Cerebellar nuclear complex (tissue), 1 donor: ENCODE measurements around the gene UCN2.

Experiments
- DNase-seq, 2 experiments: peaks; one replicate each; lab custom pipeline; 2025; lab: John Stamatoyannopoulos, UW

UCN2 gene

DNA sequence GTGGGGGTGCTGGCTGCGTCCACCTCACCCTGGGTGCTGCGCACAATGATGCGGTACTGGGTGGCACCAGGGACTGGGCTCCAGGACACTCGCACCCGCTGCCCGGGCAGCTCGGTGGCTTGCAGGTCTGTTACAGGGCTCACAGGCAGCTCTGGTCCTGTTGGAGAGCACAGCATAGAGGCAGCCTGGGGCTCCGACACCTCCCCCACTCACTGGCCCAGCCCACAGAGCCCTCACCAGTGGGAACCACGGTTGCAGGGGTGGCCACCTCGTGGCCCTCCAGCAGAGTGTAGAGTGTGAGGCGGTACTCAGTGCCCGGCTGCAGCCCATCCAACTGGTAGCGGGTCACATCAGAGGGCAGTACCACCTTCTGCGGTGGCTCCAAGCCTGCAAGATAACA is 27.9 kb upstream of the UCN2 start:
- no peak for DNase-seq

DNA sequence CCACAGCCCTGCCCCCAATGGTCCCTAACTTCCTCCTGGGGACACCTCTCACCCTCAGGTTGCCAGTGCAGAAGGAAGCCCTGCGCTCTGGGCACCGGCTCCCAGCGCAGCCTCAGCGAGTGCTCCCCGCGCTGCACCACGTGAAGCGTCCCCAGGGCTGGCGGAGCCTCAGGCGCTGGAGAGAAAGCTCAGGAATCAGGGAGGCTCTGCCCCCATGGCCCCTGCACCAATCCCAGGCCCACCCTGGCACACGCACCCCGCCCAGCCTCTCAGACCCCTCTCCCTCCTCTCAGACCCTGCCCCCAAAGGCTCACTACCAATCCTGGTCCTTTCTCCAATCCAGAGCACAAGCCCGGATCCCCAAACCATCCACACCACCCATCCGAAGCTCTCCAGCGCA is 24.6 kb upstream of the UCN2 start:
- DNase-seq: no peak

DNA sequence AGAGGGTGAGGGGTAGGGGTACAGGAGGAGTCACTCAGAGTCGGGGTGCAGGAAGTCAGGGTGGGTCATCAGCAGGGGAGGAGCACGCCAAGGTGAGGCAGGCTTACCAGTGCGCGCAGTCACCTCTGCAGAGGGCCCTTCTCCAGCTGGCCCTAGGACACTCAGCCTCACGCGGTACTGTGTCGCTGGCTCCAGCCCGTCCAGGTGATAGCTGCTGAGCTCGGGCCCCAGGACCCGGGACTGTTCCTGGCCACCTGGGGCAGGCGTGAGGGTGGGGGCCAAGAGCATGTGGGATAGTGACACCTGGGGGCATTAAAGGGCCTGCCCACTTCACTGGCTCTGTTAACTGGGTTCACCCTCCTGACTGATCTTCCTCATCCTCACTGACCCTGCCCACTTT is 24.1 kb upstream of the UCN2 start:
- no peak for DNase-seq

DNA sequence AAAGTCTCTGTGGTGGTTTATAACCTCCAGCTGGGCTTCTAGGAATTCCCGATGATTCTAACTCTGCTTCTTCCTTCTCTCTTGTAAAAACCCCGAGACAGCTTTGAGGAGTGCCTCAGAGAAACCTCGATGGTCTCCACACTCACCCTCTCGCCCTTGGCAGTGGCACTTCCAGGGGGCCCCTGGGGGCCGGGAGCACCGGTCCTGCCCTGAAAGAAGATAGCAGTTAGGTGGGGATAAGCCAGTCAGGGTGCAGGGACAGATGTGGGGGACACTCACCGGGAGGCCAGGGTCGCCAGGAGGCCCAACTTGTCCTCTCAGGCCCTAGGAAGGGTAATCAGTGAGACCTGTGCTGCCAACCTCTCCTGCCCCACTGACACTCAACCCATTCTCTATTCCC is 21.8 kb upstream of the UCN2 start:
- no peak for DNase-seq

- no peak for DNase-seq
These were observed 21.3 kb upstream of the UCN2 start for GRCh38 chr3:48584836-48585235.

GRCh38 chr3:48581621-48582481 is 18.3 kb upstream of the UCN2 start:
- DNase-seq: no peak

DNA sequence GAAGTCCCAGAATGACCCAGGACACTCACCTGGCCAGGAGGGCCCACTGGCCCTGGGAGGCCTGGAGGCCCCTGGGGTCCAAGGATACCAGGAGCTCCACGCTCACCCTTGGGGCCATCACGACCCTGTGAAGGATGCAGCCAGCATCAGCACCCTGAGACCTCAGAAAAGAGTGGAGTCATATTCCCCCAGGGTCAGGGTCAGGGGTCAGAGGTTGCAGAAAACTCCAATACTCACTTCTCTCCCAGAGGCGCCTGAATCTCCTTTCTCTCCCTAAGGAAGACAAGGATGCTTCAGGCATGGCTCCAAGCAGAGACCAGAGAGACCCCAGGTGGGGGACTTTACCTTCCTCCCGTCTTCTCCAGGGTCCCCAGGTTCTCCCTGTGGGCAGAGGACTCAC is 13.1 kb upstream of the UCN2 start:
- DNase-seq: no peak

- no peak for DNase-seq
These were observed 11.8 kb upstream of the UCN2 start for GRCh38 chr3:48575366-48575765.

DNA sequence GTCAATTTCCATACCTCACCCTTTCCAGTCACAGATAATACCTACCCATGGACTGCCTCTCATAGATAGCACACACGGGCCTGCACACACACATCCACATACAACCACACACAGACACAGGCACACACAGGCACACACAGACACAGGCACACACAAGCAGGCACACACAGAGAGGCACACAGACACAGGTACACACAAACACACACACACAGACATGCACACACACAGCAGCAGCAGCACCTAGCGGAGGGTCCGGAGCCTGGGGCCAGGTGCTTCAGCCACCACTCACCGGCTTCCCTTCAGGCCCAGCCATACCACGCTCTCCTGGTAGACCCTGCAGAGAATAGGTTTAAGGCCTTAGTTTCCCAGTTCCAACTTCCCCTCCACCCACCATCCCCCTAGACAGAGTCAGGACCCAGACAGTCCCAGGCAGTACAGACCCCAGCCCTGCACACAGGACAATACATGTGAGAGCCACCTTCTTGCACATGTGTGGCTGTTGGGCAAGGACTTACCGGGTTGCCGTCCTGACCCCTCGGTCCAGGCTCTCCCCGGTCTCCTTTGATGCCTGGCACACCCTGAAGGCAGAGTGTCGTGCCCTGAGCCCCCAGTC is 10.5 kb upstream of the UCN2 start:
- no peak for DNase-seq

GRCh38 chr3:48572517-48572916 is 8.9 kb upstream of the UCN2 start:
- no peak for DNase-seq

DNA sequence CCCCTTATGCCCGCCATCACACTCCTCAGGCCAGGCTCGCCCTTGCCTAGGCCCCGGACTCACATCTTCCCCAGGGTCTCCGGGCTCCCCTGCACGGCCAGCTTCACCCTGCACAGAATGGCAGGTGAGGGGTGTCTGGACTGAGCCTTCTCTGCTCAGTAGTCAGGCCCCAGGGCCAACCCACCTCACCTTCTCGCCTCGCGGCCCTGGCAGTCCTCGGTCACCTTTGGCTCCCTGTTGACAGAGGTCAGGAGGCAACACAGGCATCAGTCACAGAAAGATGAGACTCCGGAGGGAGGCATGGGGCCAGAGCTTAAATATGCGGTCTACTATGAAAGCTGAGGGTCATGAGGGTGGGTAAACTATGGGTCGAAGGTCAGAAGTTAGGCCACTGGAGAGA is 8.4 kb upstream of the UCN2 start:
- DNase-seq: no peak

GRCh38 chr3:48569808-48570450 is 6.3 kb upstream of the UCN2 start:
- DNase-seq: no peak

- DNase-seq: no peak
These were observed 5.8 kb upstream of the UCN2 start for GRCh38 chr3:48569400-48569799.

DNA sequence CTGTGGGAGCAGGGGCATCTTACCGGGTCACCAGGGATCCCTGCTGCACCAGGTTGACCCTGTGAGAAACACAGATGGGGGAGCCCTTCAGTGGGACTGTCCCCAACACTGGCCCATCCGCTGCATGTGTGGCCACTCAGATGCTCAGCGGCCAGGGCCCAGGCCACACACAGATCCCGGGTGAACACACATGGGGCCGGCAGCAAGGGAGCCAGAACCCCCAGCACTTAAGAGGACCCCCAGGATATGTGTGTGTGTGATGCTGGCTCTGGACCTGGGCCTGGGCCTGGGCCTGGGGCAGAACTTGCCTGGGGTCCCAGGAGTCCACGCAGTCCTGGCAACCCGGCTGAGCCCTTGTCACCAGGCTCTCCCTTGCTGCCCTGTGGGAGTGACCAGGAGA is 4.9 kb upstream of the UCN2 start:
- DNase-seq: no peak

- DNase-seq: no peak
These were observed 3.9 kb upstream of the UCN2 start for GRCh38 chr3:48567500-48567899.

- no peak for DNase-seq
These were observed 3.5 kb upstream of the UCN2 start for GRCh38 chr3:48567090-48567489.

- DNase-seq: no peak
These were observed 2.8 kb upstream of the UCN2 start for GRCh38 chr3:48566401-48566760.

- DNase-seq: no peak
These were observed 2.2 kb upstream of the UCN2 start for GRCh38 chr3:48565591-48566400.

GRCh38 chr3:48565186-48565585 is 1.6 kb upstream of the UCN2 start:
- no peak for DNase-seq

DNA sequence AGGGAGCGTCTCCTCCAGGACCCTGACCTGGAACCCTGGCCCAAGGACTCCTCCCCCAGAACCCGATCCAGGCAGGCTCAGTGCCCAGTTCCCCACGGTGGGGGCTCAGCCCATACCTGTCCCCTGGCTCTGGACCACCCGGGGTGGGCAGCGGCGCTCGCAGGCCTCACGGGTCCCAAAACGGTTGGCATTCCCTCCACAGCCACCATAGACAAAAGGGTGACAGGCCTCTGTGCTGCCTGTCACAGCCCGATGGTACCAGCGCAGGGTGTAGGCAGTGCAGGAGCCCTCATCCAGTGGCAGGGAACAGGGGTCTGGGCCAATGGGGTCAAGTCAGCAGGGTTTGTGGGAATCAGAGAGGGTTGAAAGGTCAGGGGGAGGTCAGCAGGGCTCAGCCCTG is 1.1 kb upstream of the UCN2 start:
- DNase-seq: no peak

DNA sequence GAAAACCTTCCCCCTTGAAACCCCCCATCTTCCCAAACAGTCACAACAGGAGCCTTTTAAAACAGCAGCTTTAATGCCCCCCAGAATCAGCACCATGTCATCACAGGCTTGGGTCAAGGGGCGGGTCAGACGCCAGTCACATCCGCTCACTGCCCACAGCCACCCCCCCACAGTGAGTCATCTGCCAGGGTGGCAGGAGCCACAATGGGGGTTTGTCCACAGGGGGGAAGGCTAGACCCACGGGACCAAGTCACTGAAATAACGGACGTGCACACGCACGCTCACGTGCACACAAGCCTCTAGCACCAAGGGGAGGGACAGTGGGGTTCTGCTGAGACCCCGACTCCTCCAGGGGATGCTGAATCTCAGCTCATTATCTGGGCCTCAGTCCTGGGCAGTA is 441 bp upstream of the UCN2 start:
- no peak for DNase-seq

- no peak for DNase-seq
These were observed 1.1 kb downstream of the UCN2 start for GRCh38 chr3:48562367-48563095.
